HTR-8/SVneo (cell line): Measurements from ENCODE around the gene KLHL30.
"Not testable (repeated sequence)": the region's sequence is repeated elsewhere in the genome, so short reads cannot be mapped to it uniquely, and the experiment has no call there.

ENCODE experiments used
- DNase-seq: peaks from one replicate; pipeline ENCODE4 v3.0.0; 2011; ENCODE audit warnings: low spot score, mixed read lengths; ENCODE audit not compliant: insufficient read length
- FAIRE-seq: peaks from 2 replicates; lab custom pipeline; 2011; peaks lifted over from hg19 to GRCh38; lab: Jason Lieb, UNC

The KLHL30 gene

DNA sequence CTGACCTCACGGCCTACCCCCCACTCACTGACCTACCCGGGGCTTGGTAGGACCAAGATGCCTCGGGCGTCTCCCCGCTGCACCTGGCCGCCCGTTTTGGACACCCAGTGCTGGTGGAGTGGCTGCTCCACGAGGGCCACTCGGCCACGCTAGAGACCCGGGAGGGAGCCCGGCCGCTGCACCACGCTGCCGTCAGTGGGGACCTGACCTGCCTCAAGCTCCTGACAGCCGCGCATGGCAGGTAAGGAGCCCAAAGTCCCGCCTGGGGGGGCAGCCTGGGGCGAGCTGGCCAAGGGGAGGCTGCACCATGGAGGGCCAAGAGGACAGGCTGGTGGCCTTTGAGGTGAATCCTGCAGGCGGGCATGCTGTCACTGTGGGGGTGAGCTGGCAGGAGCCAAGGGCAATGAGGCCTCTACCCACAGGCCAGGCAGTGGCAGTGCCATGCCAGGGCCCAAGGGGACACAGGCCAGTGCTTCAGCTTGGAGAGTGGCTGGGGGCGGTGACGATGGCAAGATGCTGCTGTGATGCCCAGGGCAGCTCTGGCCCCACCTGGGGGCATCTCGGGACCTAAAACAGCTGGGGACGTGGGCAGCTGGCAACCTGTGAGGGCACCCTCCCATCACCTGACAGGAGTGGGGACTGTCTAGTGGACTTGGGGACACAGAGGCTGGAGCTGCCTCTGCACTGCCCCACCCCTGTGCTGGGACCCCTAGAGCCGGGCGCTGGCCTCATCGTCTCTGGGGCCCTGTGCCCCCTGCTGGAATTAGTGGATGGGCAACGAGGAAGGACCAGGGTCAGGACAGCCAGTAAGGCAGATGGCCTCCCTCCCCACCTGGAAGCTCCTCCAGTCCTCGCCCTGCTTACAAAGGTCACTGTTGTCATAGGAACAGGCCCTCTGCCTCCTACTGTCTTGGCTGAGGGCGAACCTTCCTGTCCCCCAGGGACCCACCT is 36.3 kb upstream of the KLHL30 start:
- DNase-seq (no peak), FAIRE-seq (no peak)

- DNase-seq (no peak), FAIRE-seq (no peak)
These were observed 35.6 kb upstream of the KLHL30 start for GRCh38 chr2:238102865-238103264.

DNA sequence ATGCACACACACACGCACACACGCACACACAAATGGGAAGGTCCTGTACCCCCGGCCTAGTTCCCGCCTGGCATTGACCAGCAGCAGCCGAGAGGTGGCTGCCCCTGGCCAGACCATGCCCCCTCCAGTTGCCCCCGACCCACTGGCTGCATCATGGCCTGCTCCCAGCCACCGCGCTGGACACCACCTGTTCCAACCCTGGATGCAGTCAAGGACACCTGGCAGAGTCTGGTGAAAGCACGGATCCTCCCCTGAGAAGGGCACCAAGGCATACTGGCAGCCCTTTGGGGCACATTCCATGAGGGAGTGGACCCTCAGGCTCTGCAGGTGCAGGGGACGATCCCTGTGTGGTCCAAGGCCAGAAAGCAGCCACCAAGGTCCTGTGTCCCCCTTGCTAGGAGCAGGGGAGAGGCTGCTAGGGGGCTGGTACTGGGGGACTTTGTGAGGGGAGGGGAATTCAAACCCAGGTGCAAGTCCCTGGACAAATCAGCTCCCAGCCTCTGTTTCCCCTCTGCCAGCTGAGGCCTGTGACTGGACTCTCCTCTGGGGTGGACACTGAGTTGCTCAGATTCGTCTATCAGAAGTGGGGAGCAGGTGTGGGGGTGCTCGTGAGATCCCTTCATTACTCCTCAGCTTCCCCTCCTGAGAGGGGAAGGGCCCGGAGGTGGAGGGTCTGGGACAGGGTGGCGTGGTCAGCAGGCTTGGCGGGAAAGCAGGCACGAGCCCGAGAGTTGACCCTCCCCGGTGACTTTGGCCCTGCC is 34.8 kb upstream of the KLHL30 start:
- FAIRE-seq: no peak
- DNase-seq: no peak

DNA sequence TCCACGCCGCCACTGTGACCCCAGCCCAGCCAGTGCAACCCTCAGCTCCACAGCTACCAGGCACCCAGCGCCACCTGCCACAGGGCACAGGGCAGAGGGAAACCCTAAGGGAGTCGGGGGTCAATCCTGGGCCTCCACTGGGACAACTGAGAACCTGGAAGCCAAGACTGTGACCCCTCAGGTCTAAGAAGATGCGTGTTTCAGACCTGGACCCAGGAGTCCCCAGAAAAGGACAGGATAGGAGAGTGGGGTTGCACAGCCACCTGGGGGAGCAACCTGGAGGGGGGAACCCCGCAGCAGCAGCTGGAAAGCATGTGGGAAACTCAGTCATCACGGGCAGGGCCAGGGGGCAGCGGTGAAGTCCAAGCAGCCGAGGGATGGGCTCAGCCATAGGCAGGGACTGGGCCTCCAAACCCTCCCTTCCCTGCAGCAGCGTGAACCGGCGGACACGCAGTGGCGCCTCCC is 34.2 kb upstream of the KLHL30 start:
- DNase-seq: no peak
- no peak for FAIRE-seq

GRCh38 chr2:238104691-238105371 is 33.6 kb upstream of the KLHL30 start:
- DNase-seq (no peak), FAIRE-seq (no peak)

DNA sequence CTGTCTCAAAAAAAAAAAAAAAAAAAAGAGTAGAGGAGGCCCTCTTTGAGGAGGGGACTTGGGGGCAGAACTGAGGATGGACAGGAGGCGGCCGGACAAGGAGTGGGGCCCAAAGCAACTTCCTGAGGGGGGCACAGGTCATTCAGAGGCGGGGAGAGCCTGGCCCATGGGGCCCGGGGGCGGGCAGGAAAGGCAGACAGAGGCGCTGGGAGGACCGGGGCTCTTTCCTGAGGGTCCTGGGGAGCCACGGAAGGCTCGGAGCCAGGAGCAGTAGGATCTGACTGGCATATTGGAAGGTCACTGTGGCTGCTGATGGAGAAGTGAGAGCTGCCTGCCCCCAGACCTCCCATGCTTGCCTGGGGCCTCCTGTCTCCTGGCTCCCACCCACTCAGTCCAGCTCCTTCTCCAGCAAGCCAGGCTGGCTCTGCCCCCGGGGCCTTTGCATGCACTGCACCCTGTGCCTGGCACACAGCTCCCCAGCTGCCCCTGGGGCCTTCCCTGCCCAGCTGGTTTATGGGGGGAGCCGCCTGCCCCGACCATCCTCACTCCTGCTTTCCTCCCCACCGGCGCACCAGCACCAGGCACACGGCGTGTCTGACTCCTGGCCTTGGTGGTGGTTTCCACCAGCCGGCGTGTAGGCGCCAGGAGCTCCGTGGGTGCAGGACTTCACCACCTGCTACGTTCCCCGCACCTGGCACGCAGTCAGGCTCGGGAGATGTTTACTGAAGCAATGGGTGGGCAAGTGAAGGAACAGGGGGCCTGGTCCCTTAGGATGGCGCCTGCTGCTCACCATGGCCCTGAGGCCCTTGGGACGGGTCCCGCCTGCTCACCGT is 32.7 kb upstream of the KLHL30 start:
- DNase-seq: no peak
- no peak for FAIRE-seq

DNA sequence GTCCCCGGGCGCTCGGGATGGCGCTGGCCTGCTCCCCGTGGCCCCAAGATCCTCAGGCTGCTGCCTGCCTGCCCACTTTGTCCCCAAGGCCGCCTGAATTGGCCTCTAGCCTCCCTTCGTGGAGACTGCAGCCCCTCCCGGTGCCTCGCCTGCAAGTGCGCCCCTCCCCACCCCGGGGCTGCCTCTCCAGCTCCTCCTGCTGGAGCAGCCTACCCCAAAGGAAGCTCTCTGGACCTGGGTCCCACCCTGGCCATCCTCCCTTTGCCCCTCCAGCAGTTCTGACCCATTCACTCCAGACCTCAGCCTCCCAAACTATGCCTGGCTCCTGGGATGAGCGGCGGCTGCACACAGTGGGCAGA is 32.1 kb upstream of the KLHL30 start:
- no peak for FAIRE-seq

GRCh38 chr2:238106698-238107524 is 31.6 kb upstream of the KLHL30 start:
- no peak for FAIRE-seq
- no peak for DNase-seq

More for the DNA sequence above, 32.1 kb upstream of the KLHL30 start:
- no peak for DNase-seq

GRCh38 chr2:238107525-238108422 is 30.7 kb upstream of the KLHL30 start:
- DNase-seq: no peak
- FAIRE-seq: no peak

DNA sequence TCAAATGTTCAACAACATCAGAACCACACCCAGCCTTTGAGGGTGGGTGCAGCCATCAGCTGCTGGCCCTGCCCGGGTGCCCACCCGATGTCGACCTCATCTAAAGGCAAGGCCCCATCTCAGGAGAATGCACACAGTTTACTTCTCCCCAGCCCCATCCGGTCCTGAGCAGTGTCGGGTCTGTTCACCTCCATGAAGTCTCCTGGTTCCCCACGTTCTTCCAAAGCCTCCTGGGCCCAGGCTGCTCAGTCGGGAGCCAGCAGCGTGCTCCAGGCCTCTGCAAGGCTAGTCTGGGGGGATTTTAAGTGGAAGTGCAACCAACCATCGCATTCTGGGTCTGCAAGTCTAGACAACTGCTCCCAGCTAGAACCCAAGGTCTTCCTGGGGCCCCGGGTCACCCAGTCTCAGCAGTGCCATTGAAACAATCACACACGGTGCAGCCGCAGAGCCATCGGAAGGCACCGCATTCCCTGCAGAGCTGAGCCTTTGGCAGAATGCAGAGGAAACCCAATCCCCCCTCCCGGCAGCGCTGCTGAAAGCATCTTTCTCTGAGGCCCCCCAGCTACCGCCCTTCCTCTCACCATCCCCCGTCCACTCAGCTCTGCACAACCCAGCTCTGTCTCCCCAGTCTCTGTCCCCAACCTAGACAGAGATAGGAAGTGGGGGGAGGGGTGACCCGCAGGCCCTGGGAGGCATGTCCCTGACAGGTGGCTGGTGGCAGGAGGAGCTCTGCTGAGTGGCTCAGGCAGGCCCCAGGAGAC is 29.9 kb upstream of the KLHL30 start:
- DNase-seq (no peak), FAIRE-seq (no peak)

- no peak for DNase-seq
- FAIRE-seq: no peak
These were observed 24.9 kb upstream of the KLHL30 start for GRCh38 chr2:238113611-238114010.

DNA sequence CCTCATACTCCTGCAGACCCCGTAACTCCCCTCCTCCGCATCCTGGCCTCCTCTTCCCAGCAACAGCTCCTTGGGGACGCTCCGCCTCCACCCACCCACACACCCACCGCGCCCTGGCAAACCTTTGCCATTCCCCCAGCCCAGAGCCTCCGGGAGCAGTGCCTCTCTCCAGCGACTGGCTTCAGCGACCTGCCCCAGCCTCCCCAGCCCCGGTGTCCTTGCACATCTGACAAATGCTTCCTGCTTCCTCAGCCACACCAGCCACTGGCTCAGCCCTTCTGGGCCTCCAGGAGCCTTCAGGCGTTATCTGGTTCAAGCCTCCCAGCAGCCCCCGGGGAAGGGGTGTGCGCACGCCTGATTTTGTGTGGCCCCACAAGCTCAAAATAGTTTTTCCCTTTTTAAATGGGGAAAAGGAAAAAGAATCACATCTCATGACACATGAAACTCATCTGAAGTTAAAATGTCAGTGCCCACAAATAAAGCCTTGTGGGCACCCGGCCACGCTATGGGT is 24.1 kb upstream of the KLHL30 start:
- DNase-seq: no peak
- no peak for FAIRE-seq

DNA sequence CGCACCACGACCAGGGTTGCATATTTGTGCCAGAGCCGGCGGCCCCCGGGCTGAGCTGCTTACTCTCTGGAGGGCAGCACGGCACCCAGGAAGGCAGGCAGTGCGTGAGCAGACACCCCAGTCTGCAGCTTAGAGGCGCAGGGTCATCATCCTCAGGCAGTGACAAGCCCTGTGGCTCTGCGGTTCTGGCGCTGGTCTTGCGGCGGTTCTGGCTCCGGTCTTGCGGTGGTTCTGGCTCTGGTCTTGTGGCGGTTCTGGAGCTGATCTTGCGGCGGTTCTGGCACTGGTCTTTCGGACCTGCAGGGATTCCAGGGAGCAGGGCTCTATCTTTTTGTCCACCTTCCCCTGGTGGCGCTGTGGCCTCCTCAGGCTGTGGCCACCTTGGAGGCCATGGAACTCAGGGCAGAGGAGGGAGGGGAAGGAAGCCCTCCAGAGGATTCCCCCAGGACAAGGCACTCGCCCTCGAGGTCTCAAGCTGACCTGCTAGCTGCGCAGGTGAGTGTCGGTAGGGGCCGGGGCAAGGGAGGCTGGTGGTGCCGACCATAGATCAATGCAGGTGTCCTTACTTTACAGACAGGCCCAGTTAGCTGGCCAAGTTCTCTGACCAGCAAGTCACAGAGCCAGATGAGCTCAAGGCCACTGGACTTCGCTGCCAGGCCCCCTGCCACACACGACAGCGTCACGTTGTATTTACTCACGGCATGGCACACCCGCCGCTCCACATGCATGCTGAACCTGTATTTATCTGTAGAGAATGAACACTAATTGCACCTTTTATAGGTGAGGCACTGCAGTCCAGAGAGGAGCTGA is 23.4 kb upstream of the KLHL30 start:
- no peak for DNase-seq
- no peak for FAIRE-seq

- FAIRE-seq, DNase-seq: not testable (repeated sequence)
These were observed 22.8 kb upstream of the KLHL30 start for GRCh38 chr2:238115709-238116108.

DNA sequence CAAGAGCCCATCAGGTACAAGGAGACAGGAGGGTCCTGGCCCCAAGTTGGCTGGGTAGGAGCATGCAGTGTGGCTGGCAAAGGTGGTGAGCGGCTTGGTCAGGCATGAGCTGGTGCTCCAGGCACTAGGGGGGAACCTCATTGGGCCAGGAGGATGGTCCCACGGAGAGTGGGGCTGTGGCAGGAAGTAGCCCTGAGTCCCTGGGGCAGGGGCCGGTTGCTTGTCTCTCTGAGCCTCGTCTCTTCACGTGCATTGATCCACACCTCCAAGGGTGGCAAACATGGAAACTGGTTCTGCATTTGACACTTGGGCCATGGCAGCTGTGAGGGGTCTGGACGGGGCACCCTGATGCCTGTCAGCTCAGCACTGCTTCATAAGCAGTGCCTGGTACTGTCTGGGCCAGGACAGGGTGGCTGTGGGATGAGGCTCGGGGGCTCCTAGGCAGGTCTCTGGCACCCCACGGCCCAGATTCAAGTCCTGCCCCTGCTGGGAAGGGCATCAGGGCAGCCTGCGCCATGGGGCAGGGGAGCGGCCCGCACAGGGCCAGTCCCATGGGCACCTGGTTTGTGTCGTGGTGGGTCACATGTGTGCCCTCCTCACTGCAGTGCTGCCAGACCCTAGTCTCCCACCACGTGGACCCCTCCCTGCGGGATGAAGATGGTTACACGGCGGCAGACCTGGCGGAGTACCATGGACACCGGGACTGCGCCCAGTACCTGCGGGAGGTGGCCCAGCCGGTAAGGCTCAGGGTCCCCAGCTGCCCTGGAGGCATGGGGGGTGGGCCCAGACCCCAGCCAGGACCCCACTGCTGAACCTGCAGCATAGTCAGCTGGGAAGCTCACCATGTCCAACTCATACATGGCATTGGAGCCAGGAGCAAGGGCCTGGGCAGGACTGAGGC is 21.9 kb upstream of the KLHL30 start:
- FAIRE-seq: no peak
- DNase-seq: no peak
